H1 (cell line): ENCODE data around the gene PCDHB7. TPM values are rescaled to one million over a fixed set of nuclear protein-coding genes. Genes with fewer than 3 reads are reported as not detected.

Source experiments
- CTCF ChIA-PET: fragments of 300-600 bp; sonication (Branson Sonifier 250); formaldehyde crosslinking; loops from one replicate; lab custom pipeline; 2021; ENCODE audit not compliant: partially characterized antibody; lab: Charles Lee
- POLR2A ChIA-PET: fragments of 300-600 bp; sonication (Branson Sonifier 250); formaldehyde crosslinking; loops from one replicate; lab custom pipeline; 2021; ENCODE audit warnings: inconsistent platforms; ENCODE audit not compliant: partially characterized antibody; lab: Charles Lee
- DNase-seq, 2 experiments: peaks; one replicate each; pipeline versions ENCODE4 v3.0.0 to v3.0.0-alpha.2; 2010 to 2022; ENCODE audit warnings: low spot score in 2 of 2, low read depth in 1 of 2, mixed read lengths in 1 of 2
- FAIRE-seq: peaks from 2 replicates; lab custom pipeline; 2011; peaks lifted over from hg19 to GRCh38; lab: Jason Lieb, UNC
- H2AFZ ChIP-seq: 2 replicates; pipeline ENCODE4 v1.8.1; 2012; ENCODE audit warnings: low read length, inconsistent platforms
- H2AK5ac ChIP-seq: 2 replicates; pipeline ENCODE4 v1.6.1; 2013; ENCODE audit warnings: low read depth, low read length
- H2BK120ac ChIP-seq: replicated peaks from 2 replicates; pipeline ENCODE3; 2013; ENCODE audit warnings: low read depth, low read length, inconsistent platforms
- H2BK12ac ChIP-seq: 2 replicates; pipeline ENCODE4 v1.6.1; 2013; ENCODE audit warnings: low read depth, low read length
- H2BK15ac ChIP-seq: 2 replicates; pipeline ENCODE4 v1.6.1; 2013; ENCODE audit warnings: low read length
- H2BK20ac ChIP-seq: 2 replicates; pipeline ENCODE4 v1.6.1; 2013; ENCODE audit warnings: low read length
- H2BK5ac ChIP-seq: 2 replicates; pipeline ENCODE4 v1.6.1; 2013; ENCODE audit warnings: low read depth, low read length
- H3K14ac ChIP-seq: 2 replicates; pipeline ENCODE4 v1.6.1; 2013; ENCODE audit warnings: inconsistent platforms; ENCODE audit not compliant: insufficient read length
- H3K18ac ChIP-seq: 2 replicates; pipeline ENCODE4 v1.6.1; 2013; ENCODE audit warnings: low read length; ENCODE audit errors: extremely low read depth
- H3K23ac ChIP-seq: 2 replicates; pipeline ENCODE4 v1.6.1; 2013; ENCODE audit warnings: inconsistent platforms; ENCODE audit not compliant: insufficient read length
- H3K23me2 ChIP-seq: 2 replicates; pipeline ENCODE4 v1.6.1; 2013; ENCODE audit warnings: low read depth, low read length
- H3K27ac ChIP-seq: 2 replicates; pipeline ENCODE4 v1.6.1; 2011; ENCODE audit warnings: low read depth, low read length, inconsistent platforms
- H3K27me3 ChIP-seq, 4 experiments: replicated peaks in 1 of 4; 1 replicate in 1 of 4; 2 replicates in 3 of 4; pipeline versions ENCODE4 v1.6.1 to v1.8.1; 2011 to 2013; ENCODE audit warnings: low read length in 3 of 4, mild to moderate bottlenecking in 3 of 4, inconsistent platforms in 2 of 4, mixed read lengths in 2 of 4, moderate library complexity in 1 of 4; ENCODE audit not compliant: control insufficient read depth in 3 of 4, insufficient read depth in 3 of 4; ENCODE audit errors: extremely low read depth in 1 of 4
- H3K36me3 ChIP-seq, 4 experiments: 2 replicates each; pipeline versions ENCODE4 v1.6.1 to v1.8.1; 2011 to 2013; ENCODE audit warnings: mild to moderate bottlenecking in 4 of 4, low read length in 3 of 4, moderate library complexity in 2 of 4, control low read depth in 1 of 4, inconsistent platforms in 1 of 4; ENCODE audit not compliant: insufficient read depth in 4 of 4, control insufficient read depth in 2 of 4
- H3K4ac ChIP-seq: replicated peaks from 2 replicates; pipeline ENCODE3; 2013; ENCODE audit warnings: low read length, low read depth, mixed read lengths, inconsistent platforms; ENCODE audit not compliant: insufficient read length
- H3K4me1 ChIP-seq, 4 experiments: replicated peaks in 1 of 4; 1 replicate in 1 of 4; 2 replicates in 3 of 4; pipeline versions ENCODE4 v1.6.1 to v1.8.1; 2011 to 2013; ENCODE audit warnings: low read length in 3 of 4, inconsistent platforms in 2 of 4, mixed read lengths in 1 of 4; ENCODE audit not compliant: insufficient read depth in 4 of 4, control insufficient read depth in 3 of 4
- H3K4me2 ChIP-seq, 2 experiments: 2 replicates each; pipeline versions ENCODE4 v1.6.1 to v1.8.1; 2011 to 2013; ENCODE audit warnings: low read depth in 2 of 2, low read length in 2 of 2, control low read depth in 1 of 2, inconsistent platforms in 1 of 2, mild to moderate bottlenecking in 1 of 2; ENCODE audit not compliant: insufficient read depth in 1 of 2
- H3K4me3 ChIP-seq, 4 experiments: fragments of 200-600, 300-600 bp in 1 of 4; sonication (generic), shearing (Covaris generic), sonication (Bioruptor Twin) in 1 of 4; 2 replicates each; pipeline versions ENCODE4 v1.5.1 to v1.8.1; 2011 to 2016; ENCODE audit warnings: low read length in 4 of 4, low read depth in 3 of 4, control low read depth in 2 of 4, inconsistent platforms in 2 of 4, mild to moderate bottlenecking in 2 of 4, mixed read lengths in 1 of 4, moderate library complexity in 1 of 4; ENCODE audit not compliant: insufficient read depth in 2 of 4; ENCODE audit errors: extremely low read depth in 1 of 4
- H3K56ac ChIP-seq: replicated peaks from 2 replicates; pipeline ENCODE3; 2013; ENCODE audit warnings: low read depth, mild to moderate bottlenecking, mixed read lengths, low read length, inconsistent platforms; ENCODE audit not compliant: insufficient read length
- H3K79me1 ChIP-seq: 2 replicates; pipeline ENCODE4 v1.6.1; 2013; ENCODE audit warnings: low read depth, low read length, control low read depth
- H3K79me2 ChIP-seq, 2 experiments: 2 replicates each; pipeline versions ENCODE4 v1.6.1 to v1.8.1; 2012 to 2013; ENCODE audit warnings: low read length in 2 of 2, mild to moderate bottlenecking in 2 of 2, inconsistent platforms in 1 of 2; ENCODE audit not compliant: insufficient read depth in 2 of 2, control insufficient read depth in 1 of 2
- H3K9ac ChIP-seq, 4 experiments: replicated peaks in 1 of 4; 1 replicate in 1 of 4; 2 replicates in 3 of 4; pipeline versions ENCODE4 v1.6.1 to v1.8.1; 2011 to 2013; ENCODE audit warnings: low read depth in 3 of 4, low read length in 3 of 4, control low read depth in 2 of 4, mild to moderate bottlenecking in 2 of 4, moderate library complexity in 2 of 4, inconsistent platforms in 1 of 4; ENCODE audit errors: extremely low read depth in 1 of 4
- H3K9me3 ChIP-seq, 2 experiments: 2 replicates each; pipeline versions ENCODE4 v1.6.1 to v1.8.1; 2012 to 2013; ENCODE audit warnings: mild to moderate bottlenecking in 2 of 2, moderate library complexity in 2 of 2, control low read depth in 1 of 2, inconsistent platforms in 1 of 2, low read depth in 1 of 2, low read length in 1 of 2, mixed read lengths in 1 of 2; ENCODE audit not compliant: insufficient read depth in 2 of 2
- H4K20me1 ChIP-seq, 2 experiments: replicated peaks in 1 of 2; 2 replicates each; pipeline versions ENCODE3 to v1.8.1; 2011 to 2013; ENCODE audit warnings: inconsistent platforms in 2 of 2, low read length in 2 of 2, mild to moderate bottlenecking in 1 of 2; ENCODE audit not compliant: insufficient read depth in 2 of 2, control insufficient read depth in 1 of 2
- H4K5ac ChIP-seq: 2 replicates; pipeline ENCODE4 v1.6.1; 2013; ENCODE audit warnings: low read length, low read depth, mixed read lengths, inconsistent platforms; ENCODE audit not compliant: insufficient read length
- H4K8ac ChIP-seq: 2 replicates; pipeline ENCODE4 v1.8.0; 2013; ENCODE audit warnings: mild to moderate bottlenecking, moderate library complexity, low read length, inconsistent platforms; ENCODE audit not compliant: insufficient read depth; ENCODE audit errors: extremely low read depth
- H4K91ac ChIP-seq: replicated peaks from 2 replicates; pipeline ENCODE3; 2013; ENCODE audit warnings: low read length, mixed read lengths, inconsistent platforms; ENCODE audit not compliant: insufficient read length
- BACH1 ChIP-seq: IDR thresholded peaks from 2 replicates; pipeline ENCODE4 v1.6.1; 2012; ENCODE audit warnings: low read length, improper control_type of control experiment
- POLR2AphosphoS5 ChIP-seq: IDR thresholded peaks from 2 replicates; pipeline ENCODE4 v1.6.1; 2011; ENCODE audit warnings: low read depth, low read length
- RBBP5 ChIP-seq: IDR thresholded peaks from 2 replicates; pipeline ENCODE4 v1.7.1; 2012; ENCODE audit warnings: low read depth, mild to moderate bottlenecking, inconsistent platforms, low read length, moderate library complexity, borderline replicate concordance
- SIN3A ChIP-seq, 2 experiments: IDR thresholded peaks in 1 of 2; conservative IDR thresholded peaks in 1 of 2; 2 replicates each; pipeline ENCODE4 v1.6.1; 2011 to 2012; ENCODE audit warnings: low read length in 2 of 2, improper control_type of control experiment in 1 of 2, low read depth in 1 of 2, mild to moderate bottlenecking in 1 of 2
- TCF12 ChIP-seq: IDR thresholded peaks from 2 replicates; pipeline ENCODE4 v1.6.1; 2011; ENCODE audit warnings: low read depth, mild to moderate bottlenecking, low read length
- WGBS, 2 experiments: shearing (Covaris generic) in 1 of 2; methylation state at CpG; one replicate each; pipeline versions ENCODE4 v1.1.6 to v1.1.7; 2013 to 2015; ENCODE audit warnings: low lambda C conversion rate in 2 of 2, mixed read lengths in 2 of 2, inconsistent platforms in 1 of 2, low coverage in 1 of 2, missing lambda C conversion rate in 1 of 2; ENCODE audit not compliant: insufficient replicate concordance in 2 of 2, insufficient coverage in 1 of 2, insufficient read length in 1 of 2; ENCODE audit errors: extremely low coverage in 1 of 2, missing lambda C conversion rate in 1 of 2; 5-methylcytosine and 5-hydroxymethylcytosine counted together
- long read RNA-seq, 2 experiments: library from RNA in 1 of 2; library from capped mRNA in 1 of 2; stranded (forward); transcript quantifications; one replicate each; pipeline ENCODE4 v2.0.0, GENCODE V29; 2021; ENCODE audit warnings: inconsistent platforms in 1 of 2
- polyA minus RNA-seq, 3 experiments: library from RNA; depleted of rRNA, polyadenylated mRNA; stranded (reverse); fragments of >200 nt; gene quantifications; 1 replicate in 2 of 3; 2 replicates in 1 of 3; pipeline ENCODE4 v1.2.3, GENCODE V29; 2011
- polyA plus RNA-seq, 7 experiments: library from polyadenylated mRNA; depleted of rRNA in 3 of 7; stranded (reverse) in 5 of 7; unstranded in 2 of 7; fragments of >200 nt in 5 of 7; fragments of 200-250 nt in 2 of 7; gene quantifications; 1 replicate in 5 of 7; 2 replicates in 1 of 7; 4 replicates in 1 of 7; pipeline versions ENCODE4 v1.2.1 to v1.2.3, GENCODE V29; 2011 to 2013; ENCODE audit warnings: missing spikeins in 2 of 7, mixed read lengths in 2 of 7
- total RNA-seq: library from RNA; stranded (reverse); fragmentation: NEBNext Ultra II Directional; extraction: Animal tissue kit (Norgen Biotek cat#: 25700); gene quantifications from 2 replicates; pipeline ENCODE4 v1.2.1, GENCODE V29; 2021
- TF ChIP-seq, protein P1 (sequence below): IDR thresholded peaks from 2 replicates; pipeline ENCODE4 v1.6.1; 2012; ENCODE audit warnings: low read length, inconsistent platforms

The PCDHB7 gene
- total RNA-seq = 0.19 and 0.25 TPM in 2 replicates
- 0.17 and 0.24 TPM in 2 replicates for polyA plus RNA-seq (2011; rRNA removed)
- 0.21 TPM for polyA plus RNA-seq (2011; cell fraction: cytosol; rRNA removed)
- 0.83 TPM for polyA plus RNA-seq (2011; cell fraction: nucleus; rRNA removed)
- 0.11 to 0.15 TPM (median 0.13 TPM) in 4 replicates for polyA plus RNA-seq (2012, experiment 1 of 2)
- polyA plus RNA-seq (2012, experiment 2 of 2) = 0.08 TPM
- 0.36 TPM for polyA plus RNA-seq (2013, experiment 1 of 2)
- 0.37 TPM for polyA plus RNA-seq (2013, experiment 2 of 2)
- polyA minus RNA-seq (2011; rRNA and poly(A)+ RNA removed) = 0.15 and 0.22 TPM in 2 replicates
- polyA minus RNA-seq (2011; cell fraction: cytosol; rRNA and poly(A)+ RNA removed) = 0.37 TPM
- polyA minus RNA-seq (2011; cell fraction: nucleus; rRNA and poly(A)+ RNA removed) = 1.2 TPM
- long read RNA-seq, experiment 1, partial matches to known transcripts = 0 of 1 reads
- long read RNA-seq, experiment 1, other reads (novel, unspliced or antisense) = 0 of 1 reads
- long read RNA-seq, experiment 2 = 0 reads

DNA sequence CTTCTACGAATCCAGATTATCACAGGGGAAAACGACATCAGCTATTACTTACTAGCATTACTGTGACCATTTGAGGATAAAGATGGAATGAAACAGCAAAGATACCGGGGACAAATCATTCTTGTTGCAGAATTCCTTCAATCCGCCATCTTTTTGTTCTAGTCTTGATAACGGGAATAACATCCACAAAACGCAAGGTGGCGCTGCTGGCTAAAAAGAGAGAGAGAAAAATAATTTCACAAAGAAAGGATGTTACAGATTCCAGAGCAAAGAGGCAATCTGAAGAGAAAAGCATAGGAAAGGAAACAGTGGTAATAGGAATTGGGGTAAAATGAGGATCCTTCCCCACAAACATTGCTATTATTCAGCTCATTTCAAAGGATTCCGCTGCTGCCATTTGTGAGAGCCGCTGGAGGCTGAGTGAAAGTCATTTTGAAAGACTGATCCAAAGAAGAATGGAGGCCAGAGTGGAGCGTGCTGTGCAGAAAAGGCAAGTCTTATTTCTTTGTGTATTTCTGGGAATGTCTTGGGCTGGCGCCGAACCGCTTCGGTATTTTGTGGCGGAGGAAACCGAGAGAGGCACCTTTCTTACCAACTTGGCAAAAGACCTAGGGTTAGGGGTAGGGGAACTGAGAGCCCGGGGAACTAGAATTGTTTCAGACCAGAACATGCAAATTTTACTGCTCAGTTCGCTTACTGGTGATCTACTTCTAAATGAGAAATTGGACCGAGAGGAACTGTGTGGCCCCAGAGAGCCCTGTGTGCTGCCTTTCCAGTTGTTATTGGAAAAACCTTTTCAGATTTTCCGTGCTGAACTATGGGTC is at the start of gene PCDHB7:
TSS of gene PCDHB7 (plus strand) at position 264 of the 824 bp plus-strand sequence. CDS start at position 456, 192 bp downstream.
- no peak within 1 kb of the TSS for H2BK5ac ChIP-seq
- no peak within 1 kb of the TSS for H3K56ac ChIP-seq
- POLR2A ChIA-PET = no interaction called here
- no peak within 1 kb of the TSS for H2AK5ac ChIP-seq
- no peak within 1 kb of the TSS for H3K14ac ChIP-seq
- H3K4me2 ChIP-seq = no peak within 1 kb of the TSS
- H4K91ac ChIP-seq = no peak within 1 kb of the TSS
- no peaks in the 10 kb centered on the region for H3K23me2 ChIP-seq
- no peak within 1 kb of the TSS for H2BK120ac ChIP-seq
- H3K4me3 ChIP-seq = no peak within 1 kb of the TSS
- H3K79me2 ChIP-seq = no peaks in the 10 kb centered on the region
- no peak within 1 kb of the TSS for H2BK20ac ChIP-seq
- no peak within 1 kb of the TSS for H3K27ac ChIP-seq
- H2AFZ ChIP-seq = peak within 1 kb of the TSS; percentile 76; the same call in 1 of the 2 replicates
- CTCF ChIA-PET = interaction anchor here (0.6 to 4.2 kb wide), 14 partner anchors 10 to 395 kb away, joined by 3 to 29 read pairs (median 4); partner anchors contain the start of genes PCDHB14, PCDHB16, PCDHB2 and PCDHB5
- H2BK12ac ChIP-seq = no peak within 1 kb of the TSS
- H3K79me1 ChIP-seq = no peaks in the 10 kb centered on the region
- H3K18ac ChIP-seq = no peak within 1 kb of the TSS
- no peak within 1 kb of the TSS for H4K5ac ChIP-seq
- no peaks in the 10 kb centered on the region for H4K20me1 ChIP-seq
- no peak within 1 kb of the TSS for H3K9ac ChIP-seq
- H3K23ac ChIP-seq = no peak within 1 kb of the TSS
- peak; percentile 76 for FAIRE-seq
- DNase-seq = no peak
- no peaks in the 10 kb centered on the region for H3K4me1 ChIP-seq
- WGBS, 2 experiments = 65% methylated on average over 20 of the region's 20 CpGs; no CpG with 5 or more reads in 1 of the 2 experiments
- H3K9me3 ChIP-seq = peaks cover 0 to 15% of the 10 kb centered on the region in 2 experiments; a peak in 1 of 4 replicates
- no peak within 1 kb of the TSS for H3K4ac ChIP-seq
- no peaks in the 10 kb centered on the region for H3K27me3 ChIP-seq
- H4K8ac ChIP-seq = no peak within 1 kb of the TSS
- H2BK15ac ChIP-seq = no peak within 1 kb of the TSS
- no peaks in the 10 kb centered on the region for H3K36me3 ChIP-seq
- TF ChIP-seq BACH1 = no peak
- TF ChIP-seq TCF12 = no peak
- TF ChIP-seq, protein P1, sequence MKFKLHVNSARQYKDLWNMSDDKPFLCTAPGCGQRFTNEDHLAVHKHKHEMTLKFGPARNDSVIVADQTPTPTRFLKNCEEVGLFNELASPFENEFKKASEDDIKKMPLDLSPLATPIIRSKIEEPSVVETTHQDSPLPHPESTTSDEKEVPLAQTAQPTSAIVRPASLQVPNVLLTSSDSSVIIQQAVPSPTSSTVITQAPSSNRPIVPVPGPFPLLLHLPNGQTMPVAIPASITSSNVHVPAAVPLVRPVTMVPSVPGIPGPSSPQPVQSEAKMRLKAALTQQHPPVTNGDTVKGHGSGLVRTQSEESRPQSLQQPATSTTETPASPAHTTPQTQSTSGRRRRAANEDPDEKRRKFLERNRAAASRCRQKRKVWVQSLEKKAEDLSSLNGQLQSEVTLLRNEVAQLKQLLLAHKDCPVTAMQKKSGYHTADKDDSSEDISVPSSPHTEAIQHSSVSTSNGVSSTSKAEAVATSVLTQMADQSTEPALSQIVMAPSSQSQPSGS = no peak
- no peak for TF ChIP-seq POLR2AphosphoS5
- TF ChIP-seq RBBP5 = no peak
- no peak for TF ChIP-seq SIN3A (conservative IDR thresholded peaks at IDR 0.05 in 1 of 2, IDR thresholded peaks at IDR 0.05 in 1 of 2; ENCODE audit: low read depth in 1 of 2, low read length in 2 of 2)
